ENCODE results near the gene SHPK.

SHPK gene

GRCh38 chr17:3659541-3660111, 23.6 kb upstream of the SHPK start:
- H3K4me3 ChIP-seq (ENCODE audit: low read depth, low read length), result no peak overlapping the region
- TF ChIP-seq, protein P1, sequence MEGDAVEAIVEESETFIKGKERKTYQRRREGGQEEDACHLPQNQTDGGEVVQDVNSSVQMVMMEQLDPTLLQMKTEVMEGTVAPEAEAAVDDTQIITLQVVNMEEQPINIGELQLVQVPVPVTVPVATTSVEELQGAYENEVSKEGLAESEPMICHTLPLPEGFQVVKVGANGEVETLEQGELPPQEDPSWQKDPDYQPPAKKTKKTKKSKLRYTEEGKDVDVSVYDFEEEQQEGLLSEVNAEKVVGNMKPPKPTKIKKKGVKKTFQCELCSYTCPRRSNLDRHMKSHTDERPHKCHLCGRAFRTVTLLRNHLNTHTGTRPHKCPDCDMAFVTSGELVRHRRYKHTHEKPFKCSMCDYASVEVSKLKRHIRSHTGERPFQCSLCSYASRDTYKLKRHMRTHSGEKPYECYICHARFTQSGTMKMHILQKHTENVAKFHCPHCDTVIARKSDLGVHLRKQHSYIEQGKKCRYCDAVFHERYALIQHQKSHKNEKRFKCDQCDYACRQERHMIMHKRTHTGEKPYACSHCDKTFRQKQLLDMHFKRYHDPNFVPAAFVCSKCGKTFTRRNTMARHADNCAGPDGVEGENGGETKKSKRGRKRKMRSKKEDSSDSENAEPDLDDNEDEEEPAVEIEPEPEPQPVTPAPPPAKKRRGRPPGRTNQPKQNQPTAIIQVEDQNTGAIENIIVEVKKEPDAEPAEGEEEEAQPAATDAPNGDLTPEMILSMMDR (IDR thresholded peaks at IDR 0.05; ENCODE audit: borderline replicate concordance, insufficient read depth, low read depth, low read length), result no peak

GRCh38 chr17:3658784-3659449, 22.9 kb upstream of the SHPK start:
- TF ChIP-seq, protein P1 (IDR thresholded peaks at IDR 0.05; ENCODE audit: borderline replicate concordance, insufficient read depth, low read depth, low read length), result no peak
- H3K4me3 ChIP-seq (ENCODE audit: low read depth, low read length), result no peak overlapping the region

DNA sequence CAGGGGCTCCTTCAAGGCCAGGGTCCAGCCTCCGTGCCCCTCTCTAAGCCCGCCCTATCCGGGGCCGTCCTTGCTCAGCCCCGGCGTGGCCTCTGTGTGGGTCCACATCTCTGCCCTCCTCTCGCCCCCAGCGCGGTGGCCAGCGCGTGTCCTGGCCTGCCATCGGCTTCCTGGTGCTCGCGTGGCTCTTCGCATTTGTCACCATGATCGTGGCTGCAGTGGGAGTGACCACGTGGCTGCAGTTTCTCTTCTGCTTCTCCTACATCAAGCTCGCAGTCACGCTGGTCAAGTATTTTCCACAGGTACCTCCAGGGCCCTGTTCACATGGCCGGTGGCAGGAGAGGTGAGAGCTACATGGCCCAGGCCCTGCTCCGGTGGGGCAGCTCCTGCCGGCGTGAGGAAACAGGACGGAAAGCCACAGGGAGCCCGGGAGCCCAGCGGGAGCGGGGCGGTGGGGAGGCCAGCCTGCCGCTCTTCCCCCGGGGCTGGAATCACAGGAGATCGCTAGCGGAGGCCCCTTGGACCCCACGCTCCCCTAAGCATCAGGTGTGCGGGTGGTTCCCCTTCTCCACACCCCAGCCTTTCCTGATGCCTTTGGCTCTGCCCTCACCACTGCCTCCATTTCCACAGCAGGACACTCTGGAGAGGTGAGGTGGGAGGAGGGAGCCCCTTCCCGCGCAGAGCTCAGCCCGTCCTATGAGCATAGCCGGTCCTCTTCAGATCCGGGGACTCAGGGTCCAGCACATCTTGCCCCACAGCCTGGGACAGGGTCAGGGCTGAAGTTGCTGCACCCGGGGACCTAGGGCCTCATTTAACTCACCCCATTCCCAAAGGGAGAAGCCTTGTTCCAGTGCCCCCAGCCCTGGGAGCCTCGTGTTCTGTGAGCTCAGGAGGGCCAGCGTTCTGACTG, 22.1 kb upstream of the SHPK start:
- TF ChIP-seq, protein P1 (IDR thresholded peaks at IDR 0.05; ENCODE audit: borderline replicate concordance, insufficient read depth, low read depth, low read length), result no peak
- H3K4me3 ChIP-seq (ENCODE audit: low read depth, low read length), result no peak overlapping the region

DNA sequence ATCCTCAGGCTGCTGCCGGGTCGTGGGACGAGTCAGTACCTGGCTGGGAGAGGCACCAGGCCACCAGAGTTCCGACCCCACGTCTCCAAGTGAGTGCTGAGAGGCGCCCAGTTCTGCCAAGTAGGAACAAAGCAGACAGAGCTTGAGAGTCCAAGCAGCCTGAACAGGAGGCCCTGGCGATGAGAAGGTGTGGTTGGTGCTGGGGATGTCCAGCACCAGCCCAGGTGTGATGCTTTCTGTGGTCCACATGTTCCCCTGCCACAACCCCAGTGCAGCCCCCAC, 21.5 kb upstream of the SHPK start:
- H3K4me3 ChIP-seq (ENCODE audit: low read depth, low read length), result no peak overlapping the region
- TF ChIP-seq, protein P1 (IDR thresholded peaks at IDR 0.05; ENCODE audit: borderline replicate concordance, insufficient read depth, low read depth, low read length), result no peak

DNA sequence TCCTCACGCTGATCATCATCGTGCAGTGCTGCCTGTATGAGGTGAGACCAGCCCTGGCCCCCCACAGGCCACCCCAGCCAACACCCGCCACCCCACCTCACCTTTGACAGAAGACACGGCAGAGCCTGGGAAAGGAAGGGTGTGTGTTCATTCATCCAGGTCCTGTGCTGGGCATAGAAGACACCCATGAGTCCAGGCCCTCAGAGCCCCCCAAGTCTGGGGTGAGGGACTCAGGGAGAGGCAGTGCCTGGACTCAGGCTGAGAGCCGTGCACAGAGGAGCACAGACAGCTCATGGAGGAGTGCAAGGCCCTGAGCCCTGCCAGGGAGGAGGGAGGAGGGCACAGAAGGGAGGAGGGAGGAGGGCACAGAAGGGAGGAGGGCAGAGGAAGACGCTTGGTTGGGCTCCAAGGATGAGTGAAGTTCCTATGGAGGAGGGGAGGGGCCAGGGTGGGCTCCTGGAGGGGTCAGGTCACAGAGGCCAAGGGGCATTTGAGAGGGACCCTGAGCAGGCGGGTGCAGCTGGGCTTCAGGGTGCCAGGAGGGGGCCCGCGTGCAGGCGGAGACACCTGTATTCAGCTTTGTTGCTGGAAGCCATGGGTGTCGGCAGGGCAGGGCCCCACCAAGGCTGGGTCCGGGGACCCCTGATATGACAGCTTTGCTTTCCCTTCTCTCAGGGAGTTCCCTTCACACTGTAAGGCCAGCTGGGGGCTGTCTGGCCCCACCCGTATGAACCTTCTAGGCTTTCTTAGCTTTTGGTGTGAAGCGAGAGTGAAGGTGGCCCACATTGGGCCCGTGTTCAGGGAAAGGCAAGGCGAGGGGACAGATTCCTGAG, 20.9 kb upstream of the SHPK start:
- no peak overlapping the region for H3K4me3 ChIP-seq (ENCODE audit: low read depth, low read length)
- TF ChIP-seq, protein P1 (IDR thresholded peaks at IDR 0.05; ENCODE audit: borderline replicate concordance, insufficient read depth, low read depth, low read length), result no peak

GRCh38 chr17:3656353-3656752, 20.3 kb upstream of the SHPK start:
- TF ChIP-seq, protein P1 (IDR thresholded peaks at IDR 0.05; ENCODE audit: borderline replicate concordance, insufficient read depth, low read depth, low read length), result no peak

More at GRCh38 chr17:3656353-3656752, 20.3 kb upstream of the SHPK start:
- no peak overlapping the region for H3K4me3 ChIP-seq (ENCODE audit: low read depth, low read length)

Data from GM12875 (cell line).